H9 (cell line): ENCODE results near the gene YBEY. TPM values are rescaled to one million over a fixed set of nuclear protein-coding genes. Genes with fewer than 3 reads are reported as not detected.
"Not testable (repeated sequence)": the region's sequence is repeated elsewhere in the genome, so short reads cannot be mapped to it uniquely, and the experiment has no call there.

ENCODE experiments used
- DNase-seq: peaks from one replicate; pipeline ENCODE4 v3.0.0-alpha.2; 2017
- H2AFZ ChIP-seq: one replicate; pipeline ENCODE4 v1.6.1; 2013; ENCODE audit warnings: mild to moderate bottlenecking, low read length, control low read depth, moderate library complexity
- H2AK5ac ChIP-seq: 2 replicates; pipeline ENCODE4 v1.6.1; 2013; ENCODE audit warnings: low read length, control low read depth, mixed read lengths; ENCODE audit not compliant: insufficient read length
- H2BK120ac ChIP-seq: one replicate; pipeline ENCODE4 v1.6.1; 2013; ENCODE audit warnings: low read depth, mild to moderate bottlenecking, low read length, control low read depth, inconsistent platforms; ENCODE audit not compliant: poor library complexity, severe bottlenecking
- H2BK12ac ChIP-seq: 2 replicates; pipeline ENCODE4 v1.6.1; 2013; ENCODE audit warnings: low read length, control low read depth, mixed read lengths, low read depth; ENCODE audit not compliant: insufficient read length
- H2BK15ac ChIP-seq: 2 replicates; pipeline ENCODE4 v1.6.1; 2013; ENCODE audit warnings: low read depth, low read length, control low read depth
- H2BK20ac ChIP-seq: one replicate; pipeline ENCODE4 v1.6.1; 2013; ENCODE audit warnings: low read depth, mild to moderate bottlenecking, low read length, control low read depth, inconsistent platforms; ENCODE audit not compliant: poor library complexity, severe bottlenecking
- H2BK5ac ChIP-seq: 2 replicates; pipeline ENCODE4 v1.6.1; 2013; ENCODE audit warnings: low read length, control low read depth, mixed read lengths; ENCODE audit not compliant: insufficient read length
- H3K14ac ChIP-seq: 2 replicates; pipeline ENCODE4 v1.6.1; 2013; ENCODE audit warnings: low read length, control low read depth; ENCODE audit not compliant: insufficient read depth
- H3K18ac ChIP-seq: 2 replicates; pipeline ENCODE4 v1.6.1; 2013; ENCODE audit warnings: low read depth, mild to moderate bottlenecking, mixed read lengths, low read length, control low read depth; ENCODE audit not compliant: insufficient read length
- H3K23ac ChIP-seq: 2 replicates; pipeline ENCODE4 v1.6.1; 2013; ENCODE audit warnings: low read length, control low read depth, mixed read lengths, low read depth; ENCODE audit not compliant: insufficient read length
- H3K23me2 ChIP-seq: 2 replicates; pipeline ENCODE4 v1.6.1; 2013; ENCODE audit warnings: low read depth, mild to moderate bottlenecking, mixed read lengths, low read length, control low read depth; ENCODE audit not compliant: insufficient read length, poor library complexity, severe bottlenecking
- H3K27ac ChIP-seq: 2 replicates; pipeline ENCODE4 v1.5.1; 2013; ENCODE audit warnings: low read length, control low read depth, mixed read lengths, low read depth; ENCODE audit not compliant: insufficient read length
- H3K27me3 ChIP-seq: 2 replicates; pipeline ENCODE4 v1.6.1; 2013; ENCODE audit warnings: low read length, control low read depth, inconsistent platforms; ENCODE audit not compliant: insufficient read depth
- H3K4ac ChIP-seq: 2 replicates; pipeline ENCODE4 v1.6.1; 2013; ENCODE audit warnings: low read depth, mild to moderate bottlenecking, control low read depth, inconsistent platforms, low read length, moderate library complexity
- H3K4me1 ChIP-seq: 2 replicates; pipeline ENCODE4 v1.6.1; 2013; ENCODE audit warnings: low read length, control low read depth, inconsistent platforms; ENCODE audit not compliant: insufficient read depth
- H3K4me2 ChIP-seq: 2 replicates; pipeline ENCODE4 v1.6.1; 2013; ENCODE audit warnings: low read length, control low read depth, mixed read lengths; ENCODE audit not compliant: insufficient read length, insufficient read depth
- H3K56ac ChIP-seq: 2 replicates; pipeline ENCODE4 v1.6.1; 2013; ENCODE audit warnings: low read depth, mild to moderate bottlenecking, mixed read lengths, low read length, control low read depth; ENCODE audit not compliant: insufficient read length
- H3K79me1 ChIP-seq: 2 replicates; pipeline ENCODE4 v1.6.1; 2013; ENCODE audit warnings: low read depth, mild to moderate bottlenecking, moderate library complexity, low read length, control low read depth, inconsistent platforms; ENCODE audit not compliant: insufficient read depth, poor library complexity, severe bottlenecking
- H3K79me2 ChIP-seq: 2 replicates; pipeline ENCODE4 v1.6.1; 2013; ENCODE audit warnings: low read length, control low read depth, inconsistent platforms; ENCODE audit not compliant: insufficient read depth
- H3K9ac ChIP-seq: 2 replicates; pipeline ENCODE4 v1.6.1; 2013; ENCODE audit warnings: low read length, control low read depth, mixed read lengths; ENCODE audit not compliant: insufficient read length; ENCODE audit errors: extremely low read depth
- H3K9me3 ChIP-seq: one replicate; pipeline ENCODE4 v1.6.1; 2013; ENCODE audit warnings: low read depth, low read length, inconsistent platforms; ENCODE audit not compliant: control insufficient read depth
- H3T11ph ChIP-seq: one replicate; pipeline ENCODE4 v1.6.1; 2013; ENCODE audit warnings: mild to moderate bottlenecking, low read length, control low read depth, inconsistent platforms
- H4K20me1 ChIP-seq: one replicate; pipeline ENCODE4 v1.6.1; 2013; ENCODE audit not compliant: control insufficient read depth, insufficient read length, insufficient read depth
- H4K5ac ChIP-seq: 2 replicates; pipeline ENCODE4 v1.6.1; 2013; ENCODE audit warnings: low read depth, mild to moderate bottlenecking, mixed read lengths, low read length, control low read depth; ENCODE audit not compliant: insufficient read length
- H4K8ac ChIP-seq: replicated peaks from 2 replicates; pipeline ENCODE4 v1.6.1; 2013; ENCODE audit warnings: low read length, control low read depth, mixed read lengths, low read depth; ENCODE audit not compliant: insufficient read length
- H4K91ac ChIP-seq: 2 replicates; pipeline ENCODE4 v1.6.1; 2013; ENCODE audit warnings: low read depth, mild to moderate bottlenecking, moderate library complexity, mixed read lengths, low read length, control low read depth; ENCODE audit not compliant: insufficient read length
- H3K27ac Mint-ChIP-seq, 3 experiments: 2 replicates in 2 of 3; 3 replicates in 1 of 3; pipeline ENCODE4 v1.8.0; 2020 to 2021; ENCODE audit warnings: mixed read lengths in 3 of 3, mild to moderate bottlenecking in 1 of 3, moderate library complexity in 1 of 3
- H3K27me3 Mint-ChIP-seq: 2 replicates; pipeline ENCODE4 v1.8.0; 2021; ENCODE audit warnings: low read depth, mild to moderate bottlenecking, moderate library complexity, mixed read lengths
- H3K36me3 Mint-ChIP-seq, 3 experiments: 2 replicates in 2 of 3; 3 replicates in 1 of 3; pipeline ENCODE4 v1.8.0; 2020 to 2021; ENCODE audit warnings: low read depth in 3 of 3, mixed read lengths in 3 of 3; ENCODE audit not compliant: insufficient read depth in 1 of 3
- H3K4me1 Mint-ChIP-seq, 2 experiments: 2 replicates each; pipeline ENCODE4 v1.8.0; 2020; ENCODE audit warnings: mixed read lengths in 2 of 2
- H3K4me3 Mint-ChIP-seq, 2 experiments: 2 replicates in 1 of 2; 3 replicates in 1 of 2; pipeline ENCODE4 v1.8.0; 2020 to 2021; ENCODE audit warnings: mild to moderate bottlenecking in 2 of 2, mixed read lengths in 2 of 2, moderate library complexity in 1 of 2
- H3K9me3 Mint-ChIP-seq, 2 experiments: 2 replicates in 1 of 2; 3 replicates in 1 of 2; pipeline ENCODE4 v1.8.0; 2020; ENCODE audit warnings: mild to moderate bottlenecking in 2 of 2, mixed read lengths in 2 of 2, moderate library complexity in 1 of 2
- WGBS: extraction: QIAGEN DNeasy Blood & Tissue Kit; methylation state at CpG from one replicate; pipeline ENCODE4 v1.1.7; 2013; ENCODE audit warnings: missing lambda C conversion rate, low lambda C conversion rate, mixed read lengths; ENCODE audit not compliant: insufficient read length; ENCODE audit errors: extremely low coverage; 5-methylcytosine and 5-hydroxymethylcytosine counted together
- total RNA-seq: library from RNA; stranded (reverse); gene quantifications from 2 replicates; pipeline ENCODE4 v1.2.1, GENCODE V29; 2021
- TF ChIP-seq, protein P1 (sequence below): fragments of 200-600 bp; sonication (generic); conservative IDR thresholded peaks from 3 replicates; pipeline ENCODE4 v1.8.0; 2021; ENCODE audit warnings: antibody characterized with exemption, mild to moderate bottlenecking

The YBEY gene
- total RNA-seq, 1 experiment from 2014 or later, result 26.2 TPM

DNA sequence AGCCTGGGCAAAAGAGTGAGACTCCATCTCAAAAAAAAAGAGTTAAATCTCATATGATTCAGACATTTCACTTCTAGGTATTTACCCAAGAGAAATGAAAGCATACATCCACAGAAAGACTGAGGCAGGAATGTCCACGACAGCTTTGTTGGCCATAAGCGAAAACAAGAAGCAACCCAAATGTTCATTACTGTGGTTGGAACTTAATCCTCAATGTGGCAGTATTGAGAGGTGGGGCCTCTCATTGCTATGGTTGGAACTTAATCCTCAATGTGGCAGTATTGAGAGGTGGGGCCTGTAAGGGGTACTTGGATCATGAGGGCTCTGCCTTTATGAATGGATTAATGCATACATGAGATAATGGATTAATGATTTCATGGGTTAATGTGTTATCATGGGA is 22.3 kb downstream of the YBEY start:
- no peak for DNase-seq
- WGBS, result no CpG with 5 or more reads among the region's 2 CpGs
- Histone ChIP-seq H3T11ph (no peak overlapping the region), H3K79me2 (no peaks in the 10 kb centered on the region), H3K27ac (no peak overlapping the region), H3K9me3 (no peaks in the 10 kb centered on the region), H2BK120ac (no peak overlapping the region), H2BK15ac (no peak overlapping the region), H3K4ac (no peak overlapping the region), H4K5ac (no peak overlapping the region), H3K18ac (no peak overlapping the region), H3K4me2 (no peak overlapping the region), H2BK5ac (no peak overlapping the region), H3K27me3 (no peaks in the 10 kb centered on the region), H2BK12ac (no peak overlapping the region), H2AK5ac (no peak overlapping the region), H3K14ac (no peak overlapping the region), H3K79me1 (no peaks in the 10 kb centered on the region), H4K8ac (no peak overlapping the region), H3K9ac (no peak overlapping the region), H3K4me1 (no peaks in the 10 kb centered on the region), H2AFZ (no peak overlapping the region), H3K23ac (no peak overlapping the region), H3K23me2 (no peaks in the 10 kb centered on the region), H4K91ac (no peak overlapping the region), H3K56ac (no peak overlapping the region), H2BK20ac (no peak overlapping the region), H4K20me1 (peaks cover 2% of the 10 kb centered on the region)
- no peaks in the 10 kb centered on the region for H3K9me3 Mint-ChIP-seq
- H3K27ac Mint-ChIP-seq, result no peak overlapping the region
- no peaks in the 10 kb centered on the region for H3K27me3 Mint-ChIP-seq
- TF ChIP-seq, protein P1, sequence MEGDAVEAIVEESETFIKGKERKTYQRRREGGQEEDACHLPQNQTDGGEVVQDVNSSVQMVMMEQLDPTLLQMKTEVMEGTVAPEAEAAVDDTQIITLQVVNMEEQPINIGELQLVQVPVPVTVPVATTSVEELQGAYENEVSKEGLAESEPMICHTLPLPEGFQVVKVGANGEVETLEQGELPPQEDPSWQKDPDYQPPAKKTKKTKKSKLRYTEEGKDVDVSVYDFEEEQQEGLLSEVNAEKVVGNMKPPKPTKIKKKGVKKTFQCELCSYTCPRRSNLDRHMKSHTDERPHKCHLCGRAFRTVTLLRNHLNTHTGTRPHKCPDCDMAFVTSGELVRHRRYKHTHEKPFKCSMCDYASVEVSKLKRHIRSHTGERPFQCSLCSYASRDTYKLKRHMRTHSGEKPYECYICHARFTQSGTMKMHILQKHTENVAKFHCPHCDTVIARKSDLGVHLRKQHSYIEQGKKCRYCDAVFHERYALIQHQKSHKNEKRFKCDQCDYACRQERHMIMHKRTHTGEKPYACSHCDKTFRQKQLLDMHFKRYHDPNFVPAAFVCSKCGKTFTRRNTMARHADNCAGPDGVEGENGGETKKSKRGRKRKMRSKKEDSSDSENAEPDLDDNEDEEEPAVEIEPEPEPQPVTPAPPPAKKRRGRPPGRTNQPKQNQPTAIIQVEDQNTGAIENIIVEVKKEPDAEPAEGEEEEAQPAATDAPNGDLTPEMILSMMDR, result no peak
- H3K36me3 Mint-ChIP-seq, result peaks cover 15 to 59% (median 50%) of the 10 kb centered on the region in 3 experiments; a peak in 6 of 7 replicates
- H3K4me1 Mint-ChIP-seq, result no peaks in the 10 kb centered on the region
- no peak overlapping the region for H3K4me3 Mint-ChIP-seq

DNA sequence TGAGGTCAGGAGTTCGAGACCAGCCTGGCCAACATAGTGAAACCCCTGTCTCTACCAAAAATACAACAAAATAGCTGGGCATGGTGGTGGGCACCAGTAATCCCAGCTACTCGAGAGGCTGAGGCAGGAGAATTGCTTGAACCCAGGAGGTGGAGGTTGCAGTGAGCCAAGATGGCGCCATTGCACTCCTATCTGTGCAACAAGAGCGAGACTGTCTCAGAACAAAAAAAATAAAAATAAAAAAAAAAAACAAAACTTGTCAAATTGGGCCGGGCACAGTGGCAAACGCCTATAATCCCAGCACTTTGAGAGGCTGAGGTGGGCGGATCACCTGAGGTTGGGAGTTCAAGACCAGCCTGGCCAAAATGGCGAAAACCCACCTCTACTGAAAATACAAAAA is 24.1 kb downstream of the YBEY start:
- H3K27ac ChIP-seq, H3K27me3 Mint-ChIP-seq, H3K9me3 Mint-ChIP-seq, H2BK12ac ChIP-seq, H3T11ph ChIP-seq, H3K9me3 ChIP-seq, H2BK120ac ChIP-seq, H3K4me1 Mint-ChIP-seq, H3K4me2 ChIP-seq, H4K5ac ChIP-seq, H3K27me3 ChIP-seq, H3K27ac Mint-ChIP-seq, H3K9ac ChIP-seq, H3K23ac ChIP-seq, H3K4ac ChIP-seq, H3K4me1 ChIP-seq, H3K79me2 ChIP-seq, H3K79me1 ChIP-seq, H2AK5ac ChIP-seq, H3K23me2 ChIP-seq, H4K20me1 ChIP-seq, H3K56ac ChIP-seq, H2BK5ac ChIP-seq, DNase-seq, H3K18ac ChIP-seq, H4K91ac ChIP-seq, H3K14ac ChIP-seq, H2AFZ ChIP-seq, H2BK20ac ChIP-seq, H3K4me3 Mint-ChIP-seq, H2BK15ac ChIP-seq, H4K8ac ChIP-seq: not testable (repeated sequence)
- peaks cover 12 to 52% (median 48%) of the 10 kb centered on the region in 3 experiments; a peak in 6 of 7 replicates for H3K36me3 Mint-ChIP-seq
- WGBS, result no CpG with 5 or more reads among the region's 8 CpGs
